ENCODE data around the gene RNF114. TPM values are rescaled to one million over a fixed set of nuclear protein-coding genes. Genes with fewer than 3 reads are reported as not detected.

The RNF114 gene
- total RNA-seq, 2 donors from 2014 or later = 44.5 to 48.7 TPM

DNA sequence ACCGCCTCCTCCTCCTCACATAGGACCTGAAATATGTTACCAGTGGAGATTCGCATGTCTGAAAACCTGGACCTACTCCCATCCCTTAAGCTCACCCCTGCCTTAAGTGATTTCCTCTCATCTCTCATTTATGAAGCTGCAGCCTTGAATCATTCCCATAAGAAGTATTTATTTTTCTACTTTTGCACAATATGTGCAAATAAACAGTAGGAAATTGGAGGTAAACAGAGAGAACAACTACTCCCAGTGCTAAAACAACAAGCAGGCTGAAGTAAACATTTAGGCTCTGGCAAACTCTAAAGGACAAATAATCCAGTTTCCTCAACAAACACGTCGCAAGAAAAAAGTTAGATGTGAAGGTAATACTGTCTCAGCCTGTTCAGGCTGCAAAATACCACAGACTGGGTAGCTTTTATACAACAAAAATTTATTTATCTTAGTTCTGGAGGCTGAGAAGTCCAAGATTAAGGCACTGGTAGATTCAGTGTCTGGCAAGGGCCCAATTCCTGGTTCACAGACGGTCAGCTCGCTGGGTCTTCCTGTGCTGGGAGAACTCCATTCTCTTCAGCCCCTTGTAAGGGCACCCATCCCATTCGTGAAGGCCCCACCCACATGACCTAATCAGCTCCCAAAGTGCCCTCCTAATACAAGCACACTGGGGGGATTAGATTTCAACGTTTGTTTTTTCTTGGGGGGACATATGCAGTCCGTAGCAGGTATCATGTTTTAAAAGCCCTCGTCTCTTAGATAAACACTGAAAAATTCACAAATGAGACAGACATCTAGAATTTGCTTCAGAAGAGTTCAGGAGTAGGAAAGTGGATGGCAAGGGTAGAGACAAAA is 36.4 kb upstream of the RNF114 start:
- ATAC-seq = peak in 1 of 2 donors; percentile 17
- no peak for DNase-seq
- intact Hi-C loops (cut with DNase I) = no loop called here

DNA sequence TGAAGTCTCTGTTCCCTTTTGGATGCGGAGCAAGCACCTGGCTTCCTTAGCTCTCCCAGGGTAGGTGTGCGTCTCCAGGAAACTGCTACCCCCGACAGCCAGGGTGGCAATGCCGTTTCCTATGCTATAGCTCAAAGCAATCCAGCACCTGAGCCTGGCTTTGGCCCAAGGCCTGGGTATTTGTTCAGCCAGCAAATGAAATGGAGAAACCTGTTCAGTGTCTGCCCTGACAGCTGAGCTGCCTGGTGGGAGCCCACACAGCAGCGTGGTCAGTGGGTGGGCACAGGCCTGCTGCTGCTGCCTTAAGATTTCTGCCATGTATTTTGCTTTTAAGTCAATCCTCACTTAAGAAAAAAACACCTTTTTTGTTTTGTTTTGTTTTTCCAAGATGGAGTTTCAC is 34.6 kb upstream of the RNF114 start:
- intact Hi-C loops (cut with DNase I) = no loop called here
- ATAC-seq = no peak
- DNase-seq = no peak

DNA sequence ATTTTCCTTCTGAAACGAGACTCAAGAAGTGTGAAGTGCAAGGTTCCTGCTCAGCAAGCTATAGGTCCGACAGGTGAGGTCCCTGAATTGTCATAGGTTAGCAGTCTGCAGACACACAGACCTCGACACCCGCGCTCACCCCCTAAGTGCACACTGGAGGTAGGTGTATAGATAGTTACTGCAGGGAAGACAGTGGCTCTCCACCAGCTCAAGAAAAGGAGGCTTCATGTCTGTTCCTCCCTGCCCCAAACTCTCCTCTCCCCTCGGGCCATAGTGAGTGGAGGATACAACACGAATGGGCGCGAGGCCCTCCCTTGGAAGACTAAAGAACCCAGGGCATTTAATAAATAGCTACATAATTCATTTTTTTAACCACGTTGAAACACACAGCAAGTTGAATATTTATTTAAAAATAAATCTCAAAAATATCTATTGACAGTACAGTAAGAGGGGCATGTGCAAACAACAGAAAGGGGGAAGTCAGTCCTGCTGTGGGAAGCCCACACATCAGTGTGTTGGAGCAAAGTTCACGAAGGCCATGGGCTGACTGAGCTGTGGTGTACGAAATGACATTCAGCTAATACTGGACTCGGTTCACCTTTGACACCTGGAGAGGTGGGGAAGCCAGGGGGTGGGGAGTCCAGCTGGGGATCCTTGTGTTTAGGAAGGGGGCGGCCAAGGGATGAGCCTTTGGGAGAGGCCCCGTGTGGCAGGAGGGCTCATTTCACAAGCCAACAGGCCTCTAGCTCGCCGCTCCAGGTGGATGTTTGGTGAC is 31.6 kb upstream of the RNF114 start:
- no peak for DNase-seq
- intact Hi-C loops (cut with DNase I) = no loop called here

DNA sequence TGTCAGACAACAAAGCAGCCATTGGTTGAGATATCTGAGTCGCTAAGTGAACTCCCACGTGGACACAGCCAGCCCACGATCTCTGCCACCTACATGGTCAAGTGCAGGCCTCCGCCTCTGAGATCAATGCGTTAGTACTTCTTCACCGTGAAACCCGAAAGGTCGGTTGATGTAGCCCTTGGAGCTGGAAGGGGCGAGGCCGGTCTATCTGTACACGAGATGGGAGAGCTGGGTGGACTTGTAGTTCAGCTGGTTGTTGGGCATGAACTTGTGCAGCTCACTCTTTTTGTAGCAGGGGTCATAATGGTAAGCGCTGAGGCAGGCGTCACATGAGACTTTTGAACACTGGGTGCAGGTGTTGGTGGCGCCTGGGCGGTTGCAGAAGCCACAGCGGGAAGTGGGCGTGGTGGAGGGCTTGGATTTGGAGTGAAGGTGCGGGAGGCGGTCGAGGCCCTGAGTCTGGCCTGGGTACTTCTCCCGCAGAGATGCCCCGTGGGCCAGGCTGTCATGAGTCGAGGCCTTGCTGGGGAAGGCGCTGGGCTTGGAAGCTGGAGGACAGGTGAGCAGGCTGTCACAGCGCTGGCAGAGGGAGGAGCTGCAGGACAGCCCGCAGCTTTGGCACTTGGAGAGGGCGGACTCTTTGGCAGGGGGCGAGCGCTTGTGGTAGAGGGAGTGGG is 30.6 kb upstream of the RNF114 start:
- ATAC-seq (no peak), DNase-seq (no peak)
- intact Hi-C loops (cut with DNase I) = no loop called here

More for the DNA sequence above, 31.6 kb upstream of the RNF114 start:
- no peak for ATAC-seq

DNA sequence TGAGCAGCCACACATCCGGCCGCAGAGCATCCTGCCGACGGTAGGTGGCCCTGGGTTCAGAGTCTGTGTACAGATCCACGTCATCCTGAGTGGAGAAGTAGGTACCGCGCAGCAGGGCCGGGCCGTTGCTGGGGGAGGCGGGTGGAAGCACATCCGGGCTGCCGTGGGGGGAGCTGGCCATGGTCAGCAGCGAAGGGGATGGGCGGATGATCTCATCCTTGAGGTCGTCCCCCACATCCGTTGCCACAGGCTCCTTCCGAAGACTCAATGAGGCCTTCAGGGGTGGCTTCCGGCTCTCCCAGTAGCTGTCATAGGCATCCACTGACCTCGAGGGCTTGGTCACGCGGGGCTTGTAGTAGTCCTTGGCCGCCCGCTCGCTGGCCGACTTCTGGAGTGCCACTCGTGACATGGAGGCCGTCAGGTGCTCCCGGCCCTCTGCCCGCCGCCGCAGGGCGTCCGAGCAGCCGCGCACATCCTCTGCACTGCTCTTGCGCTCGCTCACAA is 30.0 kb upstream of the RNF114 start:
- intact Hi-C loops (cut with DNase I) = no loop called here
- DNase-seq (no peak), ATAC-seq (no peak)

DNA sequence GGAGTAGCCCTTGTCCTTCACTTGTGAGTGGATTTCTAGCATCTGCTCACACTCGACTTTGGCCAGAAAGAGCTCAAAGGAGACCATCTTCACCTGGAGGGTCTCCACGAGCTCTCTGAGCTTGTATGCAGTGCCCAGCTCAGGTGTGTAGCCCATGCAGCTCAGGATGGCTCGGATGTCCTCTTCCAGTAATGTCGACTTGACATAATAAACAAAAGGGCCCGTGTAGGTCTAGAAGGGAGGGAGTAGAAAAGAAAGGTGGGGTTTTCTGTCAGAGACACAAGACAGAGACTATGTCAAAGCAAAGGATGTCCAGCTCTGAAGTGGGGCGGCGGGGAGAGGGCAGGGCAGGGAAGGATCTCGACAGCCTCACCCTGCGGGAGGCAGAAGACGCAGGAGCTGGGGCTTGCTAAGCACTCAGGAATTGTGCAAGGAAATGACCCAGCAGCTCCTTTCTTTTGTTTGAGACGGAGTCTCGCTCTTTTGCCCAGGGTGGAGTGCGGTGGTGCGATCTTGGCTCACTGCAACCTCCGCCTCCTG is 29.5 kb upstream of the RNF114 start:
- DNase-seq = no peak
- intact Hi-C loops (cut with DNase I) = no loop called here
- ATAC-seq = no peak

DNA sequence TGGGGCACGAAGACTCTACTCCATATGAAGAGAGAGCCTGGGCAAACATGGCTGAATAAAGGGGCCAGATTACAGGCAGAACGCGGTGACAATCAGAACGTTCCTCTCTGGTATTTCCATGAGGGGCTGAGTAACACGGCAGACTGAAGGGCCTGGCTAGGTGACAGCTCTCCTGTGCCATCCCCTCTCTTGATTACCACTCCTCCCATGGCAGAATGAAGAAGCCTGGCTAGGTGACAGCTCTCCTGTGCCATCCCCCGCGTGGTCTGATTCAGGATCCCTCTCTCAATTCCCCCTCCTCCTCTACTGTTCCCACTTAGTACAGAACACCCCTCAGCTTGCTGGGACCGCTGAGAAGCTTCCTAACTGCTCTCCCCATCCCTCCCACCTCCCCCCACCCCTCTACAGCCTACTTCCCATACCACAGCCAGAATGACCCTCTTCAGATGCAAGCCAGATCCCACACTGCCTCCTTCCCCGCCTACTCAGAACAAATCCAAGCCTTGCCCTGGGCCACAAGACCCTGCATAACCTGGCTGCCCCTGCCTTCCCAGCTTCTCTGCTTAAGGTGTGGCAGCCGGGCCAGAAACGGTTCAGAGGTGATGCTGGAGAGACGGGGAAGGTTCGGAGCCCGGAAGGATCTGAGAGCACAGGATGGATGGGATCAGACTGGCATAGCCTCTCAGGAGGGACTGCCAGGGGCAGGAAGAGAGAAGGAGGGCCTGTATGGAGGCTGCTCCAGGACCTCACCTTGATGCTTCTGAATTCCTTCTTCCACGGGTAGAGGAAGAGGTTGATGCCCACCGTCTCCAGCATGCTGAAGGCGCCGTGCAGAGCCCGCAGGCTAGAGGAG is 28.6 kb upstream of the RNF114 start:
- intact Hi-C loops (cut with DNase I) = no loop called here
- peak in 1 of 2 donors; percentile 55 for ATAC-seq
- DNase-seq = no peak

DNA sequence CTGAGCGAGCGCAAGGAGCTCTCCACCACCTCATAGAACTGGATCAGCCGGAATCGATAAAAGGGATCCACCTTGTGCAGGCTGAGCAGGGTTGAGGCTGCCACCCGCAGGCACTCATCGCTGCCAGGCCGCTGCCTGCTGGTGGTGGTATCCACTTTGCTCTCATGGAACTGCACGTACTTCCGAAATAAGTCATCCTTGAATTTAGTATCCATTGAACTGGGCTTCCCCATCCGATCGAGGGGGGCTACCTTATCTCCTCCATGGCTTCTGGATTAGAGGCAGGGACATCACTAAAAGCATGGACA is 28.0 kb upstream of the RNF114 start:
- intact Hi-C loops (cut with DNase I) = no loop called here
- DNase-seq (no peak), ATAC-seq (no peak)

DNA sequence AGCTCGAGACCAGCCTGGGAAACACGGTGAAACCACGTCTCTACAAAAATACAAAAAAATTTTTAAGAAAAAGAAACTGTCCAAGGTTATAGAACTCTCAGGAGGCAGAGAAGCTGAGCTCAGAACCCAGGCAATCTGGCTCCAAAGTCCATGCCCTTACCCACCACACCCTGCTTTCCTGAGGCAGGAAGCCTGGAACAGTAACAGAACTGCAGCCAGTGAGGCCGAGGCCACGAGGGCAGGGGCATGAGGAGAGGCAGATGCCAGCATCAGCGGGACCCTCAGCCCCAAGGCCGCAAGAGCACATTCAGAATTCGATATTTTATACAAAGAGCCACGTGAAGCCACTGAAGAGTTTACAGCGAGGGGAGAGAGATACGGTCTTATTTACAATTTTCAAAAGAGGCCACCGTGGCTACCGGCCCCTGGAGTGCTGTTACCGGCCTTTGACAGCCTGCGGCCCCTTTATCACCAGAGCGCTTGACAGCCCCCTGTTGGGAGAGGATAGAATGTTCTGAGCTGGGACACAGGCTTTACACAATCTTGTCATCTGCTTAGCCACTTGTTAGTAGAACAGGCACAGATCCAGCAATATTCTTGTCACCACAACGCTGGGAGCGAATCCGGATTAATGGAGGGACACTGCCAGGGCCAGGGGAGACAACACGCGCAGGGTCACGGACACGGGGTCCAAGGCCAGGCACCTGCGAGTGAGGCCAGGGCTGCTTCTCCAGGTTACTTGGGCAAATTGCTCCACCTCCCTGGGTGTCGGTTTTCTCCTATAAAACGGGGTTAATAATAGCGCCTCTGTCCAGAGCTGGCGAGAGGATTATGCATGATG is 26.5 kb upstream of the RNF114 start:
- DNase-seq = no peak
- peak; percentile 53 to 67 for ATAC-seq
- intact Hi-C loops (cut with DNase I) = no loop called here

DNA sequence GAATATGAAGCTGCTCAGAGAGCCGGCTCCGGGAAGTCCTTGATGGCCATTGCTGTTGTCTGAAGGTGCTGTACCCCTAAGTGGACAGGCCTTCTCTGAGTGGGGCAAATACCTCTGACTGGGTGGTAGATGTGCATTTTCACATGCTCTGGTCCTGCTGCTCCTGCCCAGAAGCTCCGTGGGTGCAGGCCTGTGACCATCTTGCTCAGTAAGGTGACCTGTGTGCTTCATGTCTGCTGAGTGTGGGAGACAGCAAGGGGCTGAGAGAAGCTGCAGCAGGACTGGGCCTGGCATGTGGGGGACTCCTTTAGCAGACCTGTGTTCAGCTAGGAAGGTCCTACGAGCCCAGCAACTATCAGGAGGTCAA is 25.9 kb upstream of the RNF114 start:
- intact Hi-C loops (cut with DNase I) = no loop called here
- DNase-seq = no peak
- ATAC-seq = no peak

DNA sequence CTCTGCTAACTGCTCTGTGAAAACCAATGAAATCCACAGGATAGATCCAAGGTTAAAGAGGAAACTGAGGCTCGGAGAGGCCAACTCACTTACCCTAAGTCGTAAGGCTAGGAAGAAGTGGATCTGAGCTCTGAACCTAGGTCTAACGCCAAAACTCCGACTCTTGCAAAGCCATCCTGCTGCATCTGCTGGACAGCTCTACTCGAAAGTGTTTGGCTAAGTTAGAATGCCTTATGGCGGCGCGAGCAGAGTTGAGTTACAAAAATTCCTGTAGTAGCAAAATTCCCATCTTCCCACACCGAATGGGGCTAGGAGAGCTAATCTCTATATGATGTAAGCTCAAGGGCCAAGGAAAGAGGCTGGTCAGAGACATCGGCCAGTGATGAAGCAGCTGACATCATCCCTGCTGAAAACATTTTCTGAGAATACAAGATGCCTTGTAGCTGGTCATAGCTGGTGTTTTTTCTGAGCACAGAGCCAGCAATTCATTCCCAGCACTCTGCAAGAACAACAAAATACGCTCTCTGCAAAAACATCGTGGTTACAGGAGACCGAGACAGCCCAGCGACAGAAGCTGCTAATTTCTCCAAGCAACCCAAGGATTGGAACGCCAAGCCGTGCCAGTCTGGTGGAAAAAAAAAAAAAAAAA is 22.7 kb upstream of the RNF114 start:
- DNase-seq = no peak
- ATAC-seq = no peak
- intact Hi-C loops (cut with DNase I) = no loop called here

DNA sequence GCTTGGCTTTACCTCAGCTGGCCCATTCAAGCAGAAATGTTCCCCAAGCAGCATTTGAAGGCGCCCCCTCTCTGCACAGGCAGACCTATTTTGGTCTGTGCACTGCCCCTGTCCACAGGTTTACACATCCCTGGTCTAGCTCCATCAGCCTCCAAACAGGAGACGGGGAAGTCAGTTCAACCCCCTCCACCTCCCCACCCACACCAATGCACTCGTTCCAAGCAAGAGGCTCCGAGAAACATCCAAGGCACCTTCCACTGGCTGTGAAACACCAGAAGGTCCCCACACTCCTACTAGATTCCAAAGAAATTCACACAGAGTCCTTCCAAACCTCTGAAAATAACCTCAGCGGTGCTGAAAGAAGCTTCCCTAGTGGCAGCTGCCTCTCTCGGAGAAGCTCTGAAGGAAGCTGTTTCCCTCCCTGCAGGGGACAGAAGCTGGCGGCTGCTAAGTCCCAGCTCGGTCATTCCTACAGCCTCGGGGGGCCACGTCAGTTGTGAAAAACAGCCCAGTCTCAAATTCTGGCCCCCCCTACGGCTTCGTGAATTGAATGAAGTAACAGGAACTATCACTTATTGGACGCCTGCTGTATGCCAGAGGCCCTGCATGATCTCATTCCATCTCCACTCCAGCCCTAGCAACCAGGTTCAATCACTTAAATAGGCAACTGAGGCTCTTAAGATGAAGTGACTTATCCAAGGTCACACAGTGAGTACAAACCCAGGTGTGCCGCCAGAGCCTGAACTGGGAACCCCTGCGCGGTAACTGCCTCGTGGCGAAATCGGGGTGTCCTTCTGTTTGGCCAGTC is 21.7 kb upstream of the RNF114 start:
- intact Hi-C loops (cut with DNase I) = no loop called here
- ATAC-seq = no peak
- no peak for DNase-seq

DNA sequence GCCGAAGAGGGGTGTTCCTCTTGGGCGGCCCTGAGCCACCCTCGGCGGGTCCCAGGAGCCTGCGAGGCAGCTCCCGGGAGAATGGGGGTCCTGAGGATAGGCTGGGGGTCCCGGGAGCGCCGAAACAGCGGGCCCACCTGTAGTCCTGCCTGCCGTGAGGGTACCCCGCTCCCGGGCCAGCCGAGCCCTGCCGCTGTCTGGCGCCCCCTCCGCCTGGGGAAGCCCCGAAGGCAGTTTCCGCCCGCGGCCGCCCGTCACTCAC is 21.1 kb upstream of the RNF114 start:
- DNase-seq = no peak
- intact Hi-C loops (cut with DNase I) = no loop called here
- peak; percentile 18 to 37 for ATAC-seq

DNA sequence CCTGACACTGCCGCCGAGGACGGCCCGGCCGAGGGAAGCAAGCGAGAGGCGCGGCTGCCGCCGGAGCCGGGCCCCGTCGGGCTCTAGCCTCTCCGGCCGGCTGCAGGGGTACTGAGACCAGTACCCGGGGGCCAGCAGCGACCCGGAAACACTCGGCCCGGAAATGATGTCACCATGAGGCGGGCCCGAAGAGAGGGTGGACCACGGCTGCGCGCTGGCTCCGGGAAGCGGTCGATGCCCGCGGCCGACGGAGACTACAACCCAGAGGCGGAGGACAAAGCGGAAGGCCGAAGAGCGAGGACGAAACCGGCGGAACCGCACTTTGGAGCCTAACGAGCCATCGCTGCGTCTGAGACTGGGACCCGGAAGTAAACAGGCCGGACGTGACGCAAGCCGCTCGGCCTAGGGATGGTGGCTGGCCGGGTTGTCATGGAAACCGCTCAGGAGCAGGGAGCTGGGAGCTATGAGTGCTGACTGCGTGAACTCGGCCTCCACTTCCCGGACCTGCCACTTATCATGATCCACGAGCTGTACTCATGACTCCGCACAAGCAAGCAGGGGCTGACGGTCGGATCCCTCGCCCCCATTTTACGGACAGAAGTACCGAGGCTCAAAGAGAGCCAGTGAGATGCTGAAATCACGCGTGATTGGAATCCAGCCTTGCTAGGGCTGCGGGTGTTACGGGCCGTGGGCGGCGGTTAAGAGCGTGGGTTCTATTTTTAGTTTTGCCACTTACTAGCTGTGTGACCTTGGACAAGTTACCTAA is 20.6 kb upstream of the RNF114 start, which contains the start of gene SPATA2:
TSS of gene SPATA2 (minus strand) at position 150 of the 766 bp plus-strand sequence. CDS start 7,039 bp downstream, outside the sequence.
- DNase-seq = peak; percentile 99

DNA sequence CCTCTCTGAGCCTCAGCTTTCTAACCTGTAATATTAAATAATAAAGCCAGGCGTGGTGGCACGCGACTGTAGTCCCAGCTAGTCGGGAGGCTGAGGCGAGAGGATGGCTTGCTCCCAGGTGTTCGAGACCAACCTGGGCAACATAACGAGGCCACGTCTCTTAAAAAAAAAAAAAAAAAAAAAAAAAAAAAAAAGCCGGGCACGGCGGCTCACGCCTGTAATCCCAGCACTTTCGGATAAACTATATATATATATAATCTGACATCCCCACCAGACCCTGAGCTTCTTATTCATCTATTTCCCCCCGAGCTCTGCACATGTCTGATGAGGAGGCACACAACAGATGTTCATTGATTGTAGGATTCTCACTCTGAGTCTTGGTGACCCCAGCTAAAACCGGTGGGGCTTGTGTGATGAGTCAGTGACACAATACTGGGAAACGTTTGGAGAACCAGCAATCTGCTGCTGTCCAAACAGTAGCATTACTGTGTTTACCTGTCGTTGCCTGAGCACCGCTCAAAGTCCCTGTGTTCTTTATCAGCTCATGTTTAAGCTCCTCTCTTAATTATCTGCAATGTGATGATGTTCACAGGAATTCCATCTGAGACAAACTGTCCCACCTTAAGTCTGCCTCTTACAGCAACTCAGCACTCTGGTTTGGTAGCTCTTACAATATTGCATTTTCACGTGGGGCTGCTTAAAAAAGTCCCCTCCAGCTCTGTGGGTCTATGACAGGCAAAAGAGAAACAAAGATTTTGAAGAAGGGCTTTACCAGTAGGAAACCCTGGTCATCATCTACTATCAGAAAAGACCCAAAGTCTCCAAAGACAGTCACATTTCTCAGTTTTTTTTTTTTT is 19.8 kb upstream of the RNF114 start:
- ATAC-seq = peak in 1 of 2 donors; percentile 2
- intact Hi-C loops (cut with DNase I) = no loop called here
- no peak for DNase-seq

More for the DNA sequence above, 20.6 kb upstream of the RNF114 start, which contains the start of gene SPATA2:
- intact Hi-C loops (cut with DNase I) = no loop called here
- peak; percentile 96 to 97 for ATAC-seq

Data from left cardiac atrium (tissue), 4 donors.